HG03135 (cell line): ENCODE results near the gene FAIM2.
"Not testable (repeated sequence)": the region's sequence is repeated elsewhere in the genome, so short reads cannot be mapped to it uniquely, and the experiment has no call there.

Source experiments
- ATAC-seq: cut with Tn5 transposase; IDR thresholded peaks from one replicate; pipeline ENCODE4 v1.9.1; 2021; ENCODE audit warnings: mild to moderate bottlenecking, moderate library complexity; ENCODE audit not compliant: unreplicated experiment

The FAIM2 gene

GRCh38 chr12:49881415-49882247 is 22.1 kb downstream of the FAIM2 start:
- no peak for ATAC-seq

- no peak for ATAC-seq
Measured at GRCh38 chr12:49880756-49881414, 22.8 kb downstream of the FAIM2 start.

GRCh38 chr12:49879065-49879464 is 24.6 kb downstream of the FAIM2 start:
- ATAC-seq: not testable (repeated sequence)

DNA sequence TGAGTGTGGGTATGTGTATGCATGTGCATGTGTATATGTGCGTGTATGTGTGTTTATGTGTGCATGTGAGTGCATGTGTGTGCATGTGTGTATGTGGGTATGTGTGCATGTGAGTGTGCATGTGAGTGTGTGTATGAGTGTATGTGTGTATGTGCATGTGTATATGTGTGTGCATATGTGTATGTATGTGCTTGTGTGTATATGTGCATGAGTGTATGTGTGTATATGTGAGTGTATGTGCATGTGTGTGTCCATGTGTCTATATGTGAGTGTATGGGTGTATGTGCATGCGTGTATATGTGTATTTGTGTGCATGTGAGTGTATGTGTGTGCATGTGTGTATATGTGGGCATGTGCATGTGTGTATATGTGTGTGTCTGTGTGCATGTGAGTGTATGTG is 25.7 kb downstream of the FAIM2 start:
- ATAC-seq: no peak

GRCh38 chr12:49877066-49877465 is 26.6 kb downstream of the FAIM2 start:
- ATAC-seq: no peak

- no peak for ATAC-seq
Measured at GRCh38 chr12:49876070-49876469, 27.6 kb downstream of the FAIM2 start.

GRCh38 chr12:49875115-49875720 is 28.5 kb downstream of the FAIM2 start:
- no peak for ATAC-seq

DNA sequence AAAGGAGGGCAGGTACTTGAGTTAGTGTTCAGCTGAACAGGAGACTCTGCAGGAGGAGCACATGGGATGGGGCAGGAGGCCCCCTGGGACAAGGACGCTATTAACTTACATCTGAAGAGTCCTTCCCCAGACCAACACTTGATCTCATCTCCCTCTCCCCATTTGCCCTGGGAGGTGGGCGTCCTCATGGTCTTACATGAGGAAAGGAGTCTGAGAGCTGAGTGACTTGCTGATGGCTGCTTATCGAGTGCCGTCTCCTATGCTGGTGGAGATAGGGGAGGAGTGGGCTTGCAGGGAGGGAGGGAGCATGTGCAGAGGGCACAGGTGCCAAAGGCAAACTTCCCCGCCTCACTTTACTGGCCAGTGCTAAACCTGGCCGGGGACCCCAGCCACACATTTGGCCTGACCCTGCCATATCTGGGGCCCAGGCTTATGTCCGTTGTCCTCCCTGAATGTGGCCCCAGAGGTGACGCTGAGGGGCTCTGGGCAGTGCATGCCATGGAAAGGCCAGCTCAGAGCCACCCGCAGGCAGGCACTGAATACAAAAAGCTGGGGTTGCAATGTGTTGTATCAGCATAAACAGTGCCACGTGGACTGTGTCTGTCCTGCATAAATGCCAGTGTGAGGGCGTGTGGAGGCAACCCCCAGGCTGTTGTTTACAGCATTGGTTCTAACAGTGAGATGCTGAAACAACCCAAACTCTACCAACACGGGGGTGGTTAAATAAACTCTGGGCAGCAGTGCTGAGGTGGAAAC is 29.4 kb downstream of the FAIM2 start:
- no peak for ATAC-seq

- no peak for ATAC-seq
Measured at GRCh38 chr12:49873361-49873934, 30.3 kb downstream of the FAIM2 start.

DNA sequence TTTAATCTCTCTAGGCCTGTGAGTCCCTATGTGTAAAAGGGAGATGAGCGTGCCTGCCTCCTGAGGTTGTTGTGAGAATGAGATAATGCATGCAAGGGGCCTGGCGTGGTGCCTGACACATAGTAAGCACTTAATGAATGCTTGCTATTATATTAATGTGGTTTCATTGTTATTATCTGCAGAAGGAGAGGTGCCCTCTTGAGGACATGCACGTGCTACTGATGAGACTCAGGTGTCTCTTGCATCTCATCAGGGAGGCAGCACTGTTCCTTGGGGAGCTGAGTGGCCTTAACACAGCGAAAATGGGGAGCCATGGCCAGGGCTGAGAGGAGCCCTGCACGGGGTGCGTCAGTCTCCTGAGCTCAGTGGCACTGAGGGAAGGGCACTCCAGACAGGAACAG is 30.9 kb downstream of the FAIM2 start:
- ATAC-seq: no peak

DNA sequence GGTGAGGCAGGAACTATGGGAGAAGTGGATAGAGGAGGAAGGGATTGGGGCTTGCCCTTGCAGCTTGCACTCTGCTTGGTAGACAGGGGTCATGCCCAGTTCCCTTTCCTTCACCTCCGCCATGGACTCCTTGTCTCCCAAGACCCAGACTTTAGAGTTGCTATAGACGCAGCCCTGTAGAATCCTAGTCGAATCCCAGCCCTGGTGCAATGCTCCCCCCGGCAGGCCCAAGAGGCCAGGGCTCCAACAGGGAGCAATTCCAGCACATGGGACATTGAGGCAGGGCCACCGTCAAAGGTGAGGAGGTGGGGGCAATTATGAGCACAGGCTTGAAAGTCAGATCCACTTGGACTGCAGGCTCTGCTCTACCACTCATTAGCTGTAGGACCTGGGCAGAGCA is 31.3 kb downstream of the FAIM2 start:
- no peak for ATAC-seq

- ATAC-seq: not testable (repeated sequence)
Measured at GRCh38 chr12:49871811-49872251, 31.9 kb downstream of the FAIM2 start.

GRCh38 chr12:49871263-49871561 is 32.5 kb downstream of the FAIM2 start:
- no peak for ATAC-seq

GRCh38 chr12:49870501-49871262 is 33.0 kb downstream of the FAIM2 start:
- ATAC-seq: no peak

- ATAC-seq: no peak
Measured at GRCh38 chr12:49869816-49870500, 33.7 kb downstream of the FAIM2 start.

DNA sequence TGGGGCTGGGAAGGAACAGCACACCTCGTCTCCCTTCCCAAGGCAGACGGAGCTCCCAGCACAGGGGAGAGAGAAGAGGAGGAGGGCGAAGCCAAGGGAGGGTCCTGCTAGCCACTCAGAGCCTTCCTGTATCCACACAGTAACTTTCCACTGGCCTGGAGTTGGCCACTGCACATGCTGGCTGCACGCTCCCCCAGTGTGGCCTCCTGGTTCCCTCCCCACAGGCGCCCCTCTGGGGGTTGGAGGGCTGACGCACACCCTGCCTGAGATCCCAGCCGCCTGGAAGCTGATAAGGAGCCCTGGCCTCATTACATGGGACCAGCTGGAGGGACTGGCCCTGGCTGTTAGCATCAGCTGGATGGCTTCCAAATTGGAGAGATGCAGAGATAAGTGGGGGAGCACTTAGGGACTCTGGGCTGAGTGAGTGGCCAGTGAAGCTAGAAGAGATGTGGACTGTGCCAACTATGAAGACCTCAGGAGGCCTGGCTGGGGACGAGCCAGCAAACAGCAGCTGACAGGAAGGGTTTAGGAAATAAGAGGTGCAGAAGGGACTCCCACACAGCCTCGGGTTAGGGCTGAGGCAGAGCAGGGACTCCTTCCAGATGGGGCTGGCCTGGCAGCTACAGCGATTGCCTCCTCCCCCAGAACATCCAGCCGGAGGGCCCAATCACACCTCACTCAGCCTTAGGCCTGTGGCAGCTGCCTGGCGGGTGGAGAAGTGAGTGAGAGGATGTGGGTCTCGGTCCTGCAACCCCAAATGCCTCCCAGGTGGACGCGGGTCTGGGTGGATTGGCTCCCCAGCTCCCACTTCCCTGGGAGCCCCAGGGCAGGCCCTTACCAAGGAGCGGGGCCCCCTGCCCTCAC is 34.5 kb downstream of the FAIM2 start:
- no peak for ATAC-seq

GRCh38 chr12:49868449-49868848 is 35.3 kb downstream of the FAIM2 start:
- no peak for ATAC-seq

- no peak for ATAC-seq
Measured at GRCh38 chr12:49867570-49868341, 35.9 kb downstream of the FAIM2 start.
